Suprapubic skin (tissue), 4 donors: ENCODE data around the gene GRIN2B. TPM values are rescaled to one million over a fixed set of nuclear protein-coding genes. Genes with fewer than 3 reads are reported as not detected.

Experiments used
- DNase-seq, 2 donors: peaks; one replicate each; pipeline ENCODE4 v3.0.0-alpha.2; 2019; ENCODE audit warnings: low spot score in 2 of 2
- H3K27ac ChIP-seq: fragments of 200-600 bp; sonication (generic); one replicate; pipeline ENCODE4 v1.5.1; 2019
- H3K27me3 ChIP-seq: fragments of 200-600 bp; sonication (generic); one replicate; pipeline ENCODE4 v1.5.1; 2019
- H3K36me3 ChIP-seq: fragments of 200-600 bp; sonication (generic); one replicate; pipeline ENCODE4 v1.5.1; 2019
- H3K4me1 ChIP-seq: fragments of 200-600 bp; sonication (generic); one replicate; pipeline ENCODE4 v1.5.1; 2019
- H3K4me3 ChIP-seq: fragments of 200-600 bp; sonication (generic); one replicate; pipeline ENCODE4 v1.5.1; 2019; ENCODE audit warnings: mild to moderate bottlenecking
- H3K9me3 ChIP-seq: fragments of 200-600 bp; sonication (generic); one replicate; pipeline ENCODE4 v1.5.1; 2019
- EP300 ChIP-seq: sonication (generic); formaldehyde crosslinking; IDR thresholded peaks from one replicate; pipeline ENCODE4 v1.6.1; 2017; ENCODE audit warnings: antibody characterized with exemption
- POLR2A ChIP-seq, 2 donors: fragments of 450-650 bp; IDR thresholded peaks; one replicate each; pipeline ENCODE4 v1.6.1; 2017; ENCODE audit warnings: antibody characterized with exemption in 2 of 2, mild to moderate bottlenecking in 2 of 2, moderate library complexity in 2 of 2
- POLR2AphosphoS5 ChIP-seq, 3 donors: sonication (generic); formaldehyde crosslinking; IDR thresholded peaks; one replicate each; pipeline ENCODE4 v1.6.1; 2017; ENCODE audit warnings: antibody characterized with exemption in 3 of 3
- WGBS: methylation state at CpG from one replicate; pipeline ENCODE4 v1.1.5; 2018; 5-methylcytosine and 5-hydroxymethylcytosine counted together
- total RNA-seq, 4 donors: library from RNA; depleted of rRNA; stranded (reverse); fragments of >200 nt; gene quantifications; one replicate each; pipeline ENCODE4 v1.1.0, GENCODE V29; 2016
- TF ChIP-seq, protein P1 (sequence below), 2 donors: fragments of 200-600 bp in 1 of 2; fragments of 450-650 bp in 1 of 2; sonication (generic) in 1 of 2; IDR thresholded peaks; one replicate each; pipeline ENCODE4 v1.5.1; 2016 to 2019; ENCODE audit warnings: antibody characterized with exemption in 2 of 2, mild to moderate bottlenecking in 1 of 2, moderate library complexity in 1 of 2

The GRIN2B gene
- total RNA-seq, 4 donors from 2014 or later, result 0.04 to 0.26 (median 0.08) TPM; not detected in 1

DNA sequence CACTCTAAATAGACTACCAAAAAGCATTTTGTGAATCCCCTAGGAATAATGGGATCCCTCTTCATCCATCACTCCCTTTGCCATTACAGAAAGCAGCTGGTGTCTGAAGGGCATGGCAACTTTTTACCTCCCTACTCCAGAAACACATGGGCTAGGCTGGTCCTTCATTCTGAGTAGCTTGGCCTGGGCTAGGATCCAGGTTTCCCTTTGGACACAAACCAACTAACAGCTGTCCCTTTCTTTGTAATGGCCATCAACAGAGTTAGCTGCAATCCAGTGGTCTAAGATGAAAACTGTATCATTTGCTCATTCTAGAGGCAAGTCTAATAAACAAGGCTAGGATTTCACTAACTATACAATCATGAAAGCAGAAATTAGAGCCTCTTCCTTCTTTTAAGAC lies 7.4 kb downstream of the GRIN2B start:
- peaks cover 28% of the 10 kb centered on the region for H3K27me3 ChIP-seq
- H3K4me3 ChIP-seq, result no peak overlapping the region
- H3K4me1 ChIP-seq, result no peaks in the 10 kb centered on the region
- H3K36me3 ChIP-seq, result no peaks in the 10 kb centered on the region
- H3K9me3 ChIP-seq, result no peaks in the 10 kb centered on the region
- no peak overlapping the region for H3K27ac ChIP-seq
- no peak for TF ChIP-seq POLR2A (IDR thresholded peaks at IDR 0.05)
- no peak for TF ChIP-seq POLR2AphosphoS5 (IDR thresholded peaks at IDR 0.05)
- DNase-seq, result no peak

DNA sequence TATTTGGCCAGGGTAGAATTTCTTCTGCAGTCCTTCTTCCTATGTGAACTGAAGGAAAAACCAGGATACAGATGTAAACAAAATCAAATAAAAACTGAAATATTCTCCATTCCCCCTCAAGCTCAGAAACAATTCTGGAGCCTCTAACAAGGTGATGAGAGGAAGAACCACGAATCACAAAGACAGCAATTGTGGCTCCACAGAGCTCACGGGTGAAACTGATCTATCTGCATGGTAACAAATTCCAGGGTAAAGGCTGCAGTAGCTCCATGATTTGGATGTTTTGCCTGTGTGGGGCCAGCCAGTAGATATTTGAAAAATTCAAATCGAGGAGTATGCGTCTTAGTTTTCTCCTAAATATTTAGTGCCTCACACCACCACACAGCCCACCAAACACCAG lies 10.6 kb downstream of the GRIN2B start:
- Histone ChIP-seq H3K4me1 (no peaks in the 10 kb centered on the region), H3K36me3 (no peaks in the 10 kb centered on the region), H3K4me3 (no peak overlapping the region), H3K9me3 (no peaks in the 10 kb centered on the region), H3K27ac (no peak overlapping the region), H3K27me3 (peaks cover 6% of the 10 kb centered on the region)
- no peak for DNase-seq
- TF ChIP-seq, protein P1, sequence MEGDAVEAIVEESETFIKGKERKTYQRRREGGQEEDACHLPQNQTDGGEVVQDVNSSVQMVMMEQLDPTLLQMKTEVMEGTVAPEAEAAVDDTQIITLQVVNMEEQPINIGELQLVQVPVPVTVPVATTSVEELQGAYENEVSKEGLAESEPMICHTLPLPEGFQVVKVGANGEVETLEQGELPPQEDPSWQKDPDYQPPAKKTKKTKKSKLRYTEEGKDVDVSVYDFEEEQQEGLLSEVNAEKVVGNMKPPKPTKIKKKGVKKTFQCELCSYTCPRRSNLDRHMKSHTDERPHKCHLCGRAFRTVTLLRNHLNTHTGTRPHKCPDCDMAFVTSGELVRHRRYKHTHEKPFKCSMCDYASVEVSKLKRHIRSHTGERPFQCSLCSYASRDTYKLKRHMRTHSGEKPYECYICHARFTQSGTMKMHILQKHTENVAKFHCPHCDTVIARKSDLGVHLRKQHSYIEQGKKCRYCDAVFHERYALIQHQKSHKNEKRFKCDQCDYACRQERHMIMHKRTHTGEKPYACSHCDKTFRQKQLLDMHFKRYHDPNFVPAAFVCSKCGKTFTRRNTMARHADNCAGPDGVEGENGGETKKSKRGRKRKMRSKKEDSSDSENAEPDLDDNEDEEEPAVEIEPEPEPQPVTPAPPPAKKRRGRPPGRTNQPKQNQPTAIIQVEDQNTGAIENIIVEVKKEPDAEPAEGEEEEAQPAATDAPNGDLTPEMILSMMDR (IDR thresholded peaks at IDR 0.05), result no peak
- TF ChIP-seq EP300, result no peak
- no peak for TF ChIP-seq POLR2AphosphoS5 (IDR thresholded peaks at IDR 0.05)
- no peak for TF ChIP-seq POLR2A (IDR thresholded peaks at IDR 0.05)
- WGBS, result 65% methylated on average over 4 of the region's 4 CpGs

DNA sequence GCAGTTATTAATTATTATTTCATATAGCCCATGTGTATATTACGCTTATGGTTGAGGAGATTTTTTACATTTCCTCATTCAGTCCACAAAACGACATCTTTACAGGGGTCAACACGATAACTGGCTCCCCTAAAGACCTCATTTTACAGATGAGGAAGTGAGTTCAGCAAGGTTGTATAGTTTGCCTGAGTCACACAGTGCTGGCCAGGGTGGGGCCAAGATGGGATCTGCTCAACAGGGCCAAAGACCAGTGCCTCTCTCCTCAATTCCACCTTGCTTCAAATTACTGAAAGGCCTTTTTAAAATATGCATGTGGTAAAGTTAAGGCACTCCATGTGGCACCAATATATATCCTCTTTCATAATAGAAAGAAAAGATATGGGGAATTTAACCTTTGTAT lies 13.1 kb downstream of the GRIN2B start:
- 92% methylated on average over 3 of the region's 3 CpGs for WGBS
- no peaks in the 10 kb centered on the region for H3K9me3 ChIP-seq
- TF ChIP-seq POLR2AphosphoS5 (IDR thresholded peaks at IDR 0.05), result no peak
- TF ChIP-seq, protein P1 (IDR thresholded peaks at IDR 0.05), result no peak
- no peak for TF ChIP-seq EP300
- no peak for TF ChIP-seq POLR2A (IDR thresholded peaks at IDR 0.05)
- H3K36me3 ChIP-seq, result no peaks in the 10 kb centered on the region
- no peaks in the 10 kb centered on the region for H3K4me1 ChIP-seq
- DNase-seq, result no peak
- peaks cover 19% of the 10 kb centered on the region for H3K27me3 ChIP-seq
- no peak overlapping the region for H3K27ac ChIP-seq
- H3K4me3 ChIP-seq, result no peak overlapping the region

DNA sequence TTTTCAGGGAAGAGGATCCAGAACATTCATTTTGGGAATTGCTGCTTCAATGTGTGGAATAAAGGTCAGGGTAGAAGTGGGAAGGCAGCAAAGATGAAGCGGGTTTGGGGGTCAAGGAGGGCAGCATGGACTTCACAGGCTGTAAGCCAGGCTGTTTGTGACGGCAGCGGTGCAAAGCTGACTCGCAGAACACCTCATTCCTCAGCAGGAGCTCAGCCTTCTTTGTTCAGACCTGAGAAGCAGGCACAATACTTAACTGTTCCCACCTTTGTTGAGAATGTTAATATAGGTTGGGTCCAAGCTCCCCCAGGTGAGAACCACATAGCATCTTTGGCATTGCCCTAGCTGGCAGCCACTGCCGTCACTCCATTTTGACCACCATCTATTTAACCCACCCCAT lies 16.7 kb downstream of the GRIN2B start:
- 82% methylated on average over 5 of the region's 5 CpGs for WGBS
- no peaks in the 10 kb centered on the region for H3K9me3 ChIP-seq
- DNase-seq, result no peak
- H3K4me3 ChIP-seq, result no peak overlapping the region
- peaks cover 29% of the 10 kb centered on the region for H3K27me3 ChIP-seq
- no peak overlapping the region for H3K27ac ChIP-seq
- TF ChIP-seq, protein P1 (IDR thresholded peaks at IDR 0.05), result no peak
- no peak for TF ChIP-seq POLR2AphosphoS5 (IDR thresholded peaks at IDR 0.05)
- TF ChIP-seq EP300, result no peak
- no peak for TF ChIP-seq POLR2A (IDR thresholded peaks at IDR 0.05)
- no peaks in the 10 kb centered on the region for H3K36me3 ChIP-seq
- no peaks in the 10 kb centered on the region for H3K4me1 ChIP-seq

DNA sequence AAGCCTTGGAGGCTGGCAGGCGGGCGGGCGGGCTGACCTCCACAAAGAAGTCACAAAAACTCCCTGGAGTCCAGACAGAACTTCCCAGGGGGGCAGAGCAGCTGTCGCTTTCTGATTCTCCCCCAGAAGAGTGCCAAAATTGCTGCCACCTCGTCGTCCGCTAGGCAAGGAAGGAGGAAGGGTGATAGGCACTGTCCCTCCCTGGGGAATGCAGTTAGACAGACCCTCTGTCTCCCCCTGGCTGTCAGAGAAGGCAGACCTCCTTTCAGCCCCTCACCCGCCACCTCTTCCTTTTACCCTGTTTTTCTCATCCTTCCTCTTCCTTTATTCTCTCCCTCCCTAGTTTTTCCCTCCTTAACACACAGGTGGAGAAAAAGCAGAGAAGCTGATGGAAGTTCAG lies 18.7 kb downstream of the GRIN2B start:
- Histone ChIP-seq H3K36me3 (no peaks in the 10 kb centered on the region), H3K4me1 (no peaks in the 10 kb centered on the region), H3K27ac (no peak overlapping the region), H3K27me3 (peaks cover 29% of the 10 kb centered on the region), H3K9me3 (no peaks in the 10 kb centered on the region), H3K4me3 (no peak overlapping the region)
- TF ChIP-seq POLR2AphosphoS5 (IDR thresholded peaks at IDR 0.05), result no peak
- TF ChIP-seq EP300, result no peak
- TF ChIP-seq, protein P1 (IDR thresholded peaks at IDR 0.05), result no peak
- no peak for TF ChIP-seq POLR2A (IDR thresholded peaks at IDR 0.05)
- DNase-seq, result no peak
- WGBS, result 85% methylated on average over 6 of the region's 8 CpGs

DNA sequence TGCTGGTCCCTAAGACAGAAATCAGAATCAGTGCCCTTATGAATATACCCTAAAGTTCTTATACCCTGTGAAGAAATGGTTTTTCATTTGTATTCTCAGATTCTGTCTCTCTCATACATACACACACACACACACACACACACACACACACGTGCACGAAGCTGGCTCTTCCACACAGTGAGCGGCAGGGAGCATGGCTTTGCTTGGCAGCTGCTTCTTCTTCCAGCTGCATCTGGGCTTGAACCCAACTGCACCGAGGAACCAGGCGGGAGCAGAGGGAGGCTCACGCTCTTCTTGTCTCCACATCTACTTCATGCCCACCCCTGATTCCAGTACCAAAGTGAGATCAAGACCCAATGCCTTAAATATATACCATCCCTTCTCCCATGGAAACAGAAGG lies 19.4 kb downstream of the GRIN2B start:
- WGBS, result 52% methylated on average over 6 of the region's 6 CpGs
- no peak for DNase-seq
- no peaks in the 10 kb centered on the region for H3K9me3 ChIP-seq
- no peak overlapping the region for H3K4me3 ChIP-seq
- H3K27me3 ChIP-seq, result peaks cover 29% of the 10 kb centered on the region
- no peaks in the 10 kb centered on the region for H3K4me1 ChIP-seq
- TF ChIP-seq EP300 (no peak), POLR2A (IDR thresholded peaks at IDR 0.05) (no peak), POLR2AphosphoS5 (IDR thresholded peaks at IDR 0.05) (no peak)
- TF ChIP-seq, protein P1 (IDR thresholded peaks at IDR 0.05), result no peak
- H3K27ac ChIP-seq, result no peak overlapping the region
- H3K36me3 ChIP-seq, result no peaks in the 10 kb centered on the region
